ENCODE measurements around the gene ABLIM2. TPM values are rescaled to one million over a fixed set of nuclear protein-coding genes. Genes with fewer than 3 reads are reported as not detected.

ABLIM2 gene
- total and polyA plus RNA-seq, 2 of the 8 experiments (the other 6 are each of a cell fraction or from before 2014, with no cell fraction given), result 2.8 to 3.0 TPM

- ChIA-PET CTCF (ENCODE audit: partially characterized antibody) (interaction anchor here (1.2 to 2.2 kb wide), 2 partner anchors 11 to 52 kb away, joined by 3 to 9 read pairs; no protein-coding TSS in a partner anchor), POLR2A (ENCODE audit: partially characterized antibody) (no interaction called here)
- Histone ChIP-seq H2BK15ac (ENCODE audit: low read length) (no peak overlapping the region), H3K4ac (replicated peaks; ENCODE audit: insufficient read length, low read depth, low read length) (no peak overlapping the region), H3K23me2 (ENCODE audit: low read depth, low read length) (no peaks in the 10 kb centered on the region), H3K36me3 (ENCODE audit: control insufficient read depth in 2 of 4, insufficient read depth in 4 of 4, low read length in 3 of 4) (no peaks in the 10 kb centered on the region), H2BK120ac (replicated peaks; ENCODE audit: low read depth, low read length) (no peak overlapping the region), H4K8ac (ENCODE audit: extremely low read depth, insufficient read depth, low read length) (no peak overlapping the region), H3K9me3 (ENCODE audit: insufficient read depth in 2 of 2, low read depth in 1 of 2, low read length in 1 of 2) (0 out of 4 replicates have a peak, but pooled peaks cover 0 to 4% of the 10 kb centered on the region in 2 experiments), H3K56ac (replicated peaks; ENCODE audit: insufficient read length, low read depth, low read length) (no peak overlapping the region), H4K91ac (replicated peaks; ENCODE audit: insufficient read length, low read length) (no peak overlapping the region), H3K4me3 (ENCODE audit: extremely low read depth in 1 of 4, insufficient read depth in 2 of 4, low read depth in 3 of 4, low read length in 4 of 4) (no peak overlapping the region), H3K23ac (ENCODE audit: insufficient read length) (no peak overlapping the region), H2AK5ac (ENCODE audit: low read depth, low read length) (0 out of 2 replicates have a peak overlapping the region, but pooled peaks have one; percentile 45), H3K27ac (ENCODE audit: low read depth, low read length) (no peak overlapping the region), H2BK5ac (ENCODE audit: low read depth, low read length) (0 out of 2 replicates have a peak overlapping the region, but pooled peaks have one; percentile 49), H3K27me3 (replicated peaks in 1 of 4; ENCODE audit: control insufficient read depth in 3 of 4, extremely low read depth in 1 of 4, insufficient read depth in 3 of 4, low read length in 3 of 4) (no peaks in the 10 kb centered on the region), H3K79me1 (ENCODE audit: low read depth, low read length) (no peaks in the 10 kb centered on the region), H3K9ac (replicated peaks in 1 of 4; ENCODE audit: extremely low read depth in 1 of 4, low read depth in 3 of 4, low read length in 3 of 4) (no peak overlapping the region), H3K4me2 (ENCODE audit: insufficient read depth in 1 of 2, low read depth in 2 of 2, low read length in 2 of 2) (no peak overlapping the region), H4K20me1 (replicated peaks in 1 of 2; ENCODE audit: control insufficient read depth in 1 of 2, insufficient read depth in 2 of 2, low read length in 2 of 2) (no peaks in the 10 kb centered on the region), H2AFZ (ENCODE audit: low read length) (no peak overlapping the region), H3K18ac (ENCODE audit: extremely low read depth, low read length) (peak overlapping the region; percentile 2), H3K4me1 (replicated peaks in 1 of 4; ENCODE audit: control insufficient read depth in 3 of 4, insufficient read depth in 4 of 4, low read length in 3 of 4) (peaks cover 4 to 27% (median 17%) of the 10 kb centered on the region in 4 experiments), H4K5ac (ENCODE audit: insufficient read length, low read depth, low read length) (no peak overlapping the region), H2BK12ac (ENCODE audit: low read depth, low read length) (no peak overlapping the region), H3K79me2 (ENCODE audit: control insufficient read depth in 1 of 2, insufficient read depth in 2 of 2, low read length in 2 of 2) (no peaks in the 10 kb centered on the region), H2BK20ac (ENCODE audit: low read length) (0 out of 2 replicates have a peak overlapping the region, but pooled peaks have one; percentile 48), H3K14ac (ENCODE audit: insufficient read length) (no peak overlapping the region)
- WGBS, 2 experiments (ENCODE audit: extremely low coverage in 1 of 2, insufficient coverage in 1 of 2, insufficient read length in 1 of 2, insufficient replicate concordance in 2 of 2, low coverage in 1 of 2, low lambda C conversion rate in 2 of 2, missing lambda C conversion rate in 1 of 2), result 92% methylated on average over 20 of the region's 22 CpGs; no CpG with 5 or more reads in 1 of the 2 experiments
- FAIRE-seq (no peak), DNase-seq (ENCODE audit: low read depth in 1 of 2, low spot score in 2 of 2) (no peak)
- TF ChIP-seq, protein P1, sequence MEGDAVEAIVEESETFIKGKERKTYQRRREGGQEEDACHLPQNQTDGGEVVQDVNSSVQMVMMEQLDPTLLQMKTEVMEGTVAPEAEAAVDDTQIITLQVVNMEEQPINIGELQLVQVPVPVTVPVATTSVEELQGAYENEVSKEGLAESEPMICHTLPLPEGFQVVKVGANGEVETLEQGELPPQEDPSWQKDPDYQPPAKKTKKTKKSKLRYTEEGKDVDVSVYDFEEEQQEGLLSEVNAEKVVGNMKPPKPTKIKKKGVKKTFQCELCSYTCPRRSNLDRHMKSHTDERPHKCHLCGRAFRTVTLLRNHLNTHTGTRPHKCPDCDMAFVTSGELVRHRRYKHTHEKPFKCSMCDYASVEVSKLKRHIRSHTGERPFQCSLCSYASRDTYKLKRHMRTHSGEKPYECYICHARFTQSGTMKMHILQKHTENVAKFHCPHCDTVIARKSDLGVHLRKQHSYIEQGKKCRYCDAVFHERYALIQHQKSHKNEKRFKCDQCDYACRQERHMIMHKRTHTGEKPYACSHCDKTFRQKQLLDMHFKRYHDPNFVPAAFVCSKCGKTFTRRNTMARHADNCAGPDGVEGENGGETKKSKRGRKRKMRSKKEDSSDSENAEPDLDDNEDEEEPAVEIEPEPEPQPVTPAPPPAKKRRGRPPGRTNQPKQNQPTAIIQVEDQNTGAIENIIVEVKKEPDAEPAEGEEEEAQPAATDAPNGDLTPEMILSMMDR (IDR thresholded peaks at IDR 0.05; ENCODE audit: control extremely low read depth in 1 of 3, insufficient read depth in 1 of 3, low read depth in 1 of 3, low read length in 3 of 3), result no peak
- TF ChIP-seq TCF12 (IDR thresholded peaks at IDR 0.05; ENCODE audit: low read depth, low read length) (no peak), SIRT6 (IDR thresholded peaks at IDR 0.05; ENCODE audit: low read length) (no peak)
These were observed 53.9 kb downstream of the ABLIM2 start for GRCh38 chr4:8104491-8105305.

Data from H1 (cell line).